Activated T-cell treated with anti-CD3 and anti-CD28 coated beads, Interleukin-2, amount 50 U/mL, for 72 hours (primary cell): ENCODE data around the gene RDH12. TPM values are rescaled to one million over a fixed set of nuclear protein-coding genes. Genes with fewer than 3 reads are reported as not detected.

Experiments
- ATAC-seq, 2 donors: fragments of 150-1000 bp; cut with Tn5 transposase; replicated peaks in 1 of 2; 2 replicates each; pipeline ENCODE4 v1.10.0; 2021; ENCODE audit warnings: moderate library complexity in 2 of 2, mild to moderate bottlenecking in 1 of 2
- DNase-seq, 2 donors: peaks; one replicate each; pipeline ENCODE4 v3.0.0; 2021 to 2022; ENCODE audit warnings: mixed read lengths in 1 of 2
- H3K27ac Mint-ChIP-seq: one replicate; pipeline ENCODE4 v1.8.0; 2022; ENCODE audit warnings: mild to moderate bottlenecking, moderate library complexity, mixed read lengths
- H3K27me3 Mint-ChIP-seq: one replicate; pipeline ENCODE4 v1.8.0; 2022; ENCODE audit warnings: low read depth, mixed read lengths
- H3K36me3 Mint-ChIP-seq, 2 donors: one replicate each; pipeline ENCODE4 v1.8.0; 2022; ENCODE audit warnings: mixed read lengths in 2 of 2, mild to moderate bottlenecking in 1 of 2; ENCODE audit not compliant: insufficient read depth in 2 of 2
- H3K4me1 Mint-ChIP-seq: one replicate; pipeline ENCODE4 v1.8.0; 2022; ENCODE audit warnings: low read depth, mixed read lengths
- H3K4me3 Mint-ChIP-seq, 2 donors: one replicate each; pipeline ENCODE4 v1.8.0; 2022; ENCODE audit warnings: mild to moderate bottlenecking in 2 of 2, mixed read lengths in 2 of 2, moderate library complexity in 2 of 2
- H3K9me3 Mint-ChIP-seq, 2 donors: one replicate each; pipeline ENCODE4 v1.8.0; 2022; ENCODE audit warnings: mixed read lengths in 2 of 2
- total RNA-seq, 2 donors: library from RNA; stranded (reverse); gene quantifications; one replicate each; pipeline ENCODE4 v1.2.3, GENCODE V29; 2022

Gene RDH12
- total RNA-seq, 2 donors from 2014 or later, result not detected

DNA sequence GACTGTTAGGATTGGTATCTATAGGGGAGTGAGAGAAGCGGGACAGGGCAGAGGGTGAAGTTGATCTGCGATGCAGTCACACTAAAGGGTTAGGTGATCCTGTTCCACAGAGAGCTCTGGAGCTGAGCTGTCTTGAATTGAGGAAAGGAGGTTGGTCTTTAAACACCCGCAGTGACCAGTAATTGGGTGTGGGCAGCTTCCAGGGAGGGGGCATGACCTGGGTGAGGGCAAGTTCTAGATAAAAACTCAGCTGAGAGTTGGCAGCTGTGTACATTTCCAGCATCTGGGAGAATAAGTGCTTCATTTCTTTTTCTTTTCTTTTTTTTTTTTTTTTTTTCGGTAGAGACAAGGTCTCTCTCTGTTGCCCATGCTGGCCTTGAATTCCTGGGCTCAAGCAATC lies 35.1 kb downstream of the RDH12 start:
- Mint-ChIP-seq H3K9me3 (no peaks in the 10 kb centered on the region), H3K4me1 (no peaks in the 10 kb centered on the region), H3K36me3 (no peaks in the 10 kb centered on the region), H3K4me3 (no peak overlapping the region), H3K27ac (no peak overlapping the region), H3K27me3 (no peaks in the 10 kb centered on the region)
- DNase-seq (no peak), ATAC-seq (no peak)

- H3K9me3 Mint-ChIP-seq, result no peaks in the 10 kb centered on the region
- H3K4me3 Mint-ChIP-seq, result no peak overlapping the region
- DNase-seq (no peak), ATAC-seq (no peak)
- no peaks in the 10 kb centered on the region for H3K4me1 Mint-ChIP-seq
- no peak overlapping the region for H3K27ac Mint-ChIP-seq
- no peaks in the 10 kb centered on the region for H3K36me3 Mint-ChIP-seq
- no peaks in the 10 kb centered on the region for H3K27me3 Mint-ChIP-seq
Measured at GRCh38 chr14:67738740-67739504, 37.2 kb downstream of the RDH12 start.

GRCh38 chr14:67744046-67744445 lies 42.4 kb downstream of the RDH12 start:
- H3K4me3 Mint-ChIP-seq, result no peak overlapping the region
- H3K27ac Mint-ChIP-seq, result no peak overlapping the region
- DNase-seq (no peak), ATAC-seq (no peak)
- no peaks in the 10 kb centered on the region for H3K9me3 Mint-ChIP-seq
- H3K36me3 Mint-ChIP-seq, result no peaks in the 10 kb centered on the region
- H3K4me1 Mint-ChIP-seq, result peaks cover 5% of the 10 kb centered on the region
- no peaks in the 10 kb centered on the region for H3K27me3 Mint-ChIP-seq

- no peaks in the 10 kb centered on the region for H3K9me3 Mint-ChIP-seq
- no peak overlapping the region for H3K27ac Mint-ChIP-seq
- H3K4me3 Mint-ChIP-seq, result no peak overlapping the region
- peaks cover 2 to 4% of the 10 kb centered on the region in 2 donors for H3K36me3 Mint-ChIP-seq
- H3K4me1 Mint-ChIP-seq, result peaks cover 5% of the 10 kb centered on the region
- peak; percentile 14 to 24 for DNase-seq
- ATAC-seq, result peak; percentile 90 to 94
- H3K27me3 Mint-ChIP-seq, result no peaks in the 10 kb centered on the region
Measured at GRCh38 chr14:67746927-67747326, 45.2 kb downstream of the RDH12 start.

DNA sequence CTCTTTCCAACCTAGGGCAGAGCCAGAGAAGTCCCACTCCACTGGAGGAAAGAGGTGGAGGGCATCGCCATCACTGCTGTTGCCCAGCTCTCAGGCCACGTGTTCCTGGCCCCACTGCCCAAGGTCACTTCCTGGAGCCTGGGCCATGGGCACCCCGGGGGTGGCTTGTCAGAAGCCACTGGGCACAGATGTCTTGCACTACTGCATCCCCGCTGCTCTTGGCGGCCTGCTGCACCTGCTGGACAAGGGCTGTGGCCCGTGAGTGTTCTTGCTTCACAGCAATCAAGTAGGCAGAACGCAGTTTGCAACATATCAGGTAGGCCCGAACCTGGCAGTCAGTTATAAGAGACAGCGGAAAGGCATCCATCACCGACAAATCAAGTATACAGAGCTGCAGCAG lies 46.6 kb downstream of the RDH12 start:
- Mint-ChIP-seq H3K27me3 (no peaks in the 10 kb centered on the region), H3K9me3 (no peaks in the 10 kb centered on the region), H3K4me1 (peaks cover 5% of the 10 kb centered on the region), H3K27ac (no peak overlapping the region), H3K4me3 (no peak overlapping the region), H3K36me3 (peaks cover 4 to 7% of the 10 kb centered on the region in 2 donors)
- ATAC-seq, result no peak
- no peak for DNase-seq

DNA sequence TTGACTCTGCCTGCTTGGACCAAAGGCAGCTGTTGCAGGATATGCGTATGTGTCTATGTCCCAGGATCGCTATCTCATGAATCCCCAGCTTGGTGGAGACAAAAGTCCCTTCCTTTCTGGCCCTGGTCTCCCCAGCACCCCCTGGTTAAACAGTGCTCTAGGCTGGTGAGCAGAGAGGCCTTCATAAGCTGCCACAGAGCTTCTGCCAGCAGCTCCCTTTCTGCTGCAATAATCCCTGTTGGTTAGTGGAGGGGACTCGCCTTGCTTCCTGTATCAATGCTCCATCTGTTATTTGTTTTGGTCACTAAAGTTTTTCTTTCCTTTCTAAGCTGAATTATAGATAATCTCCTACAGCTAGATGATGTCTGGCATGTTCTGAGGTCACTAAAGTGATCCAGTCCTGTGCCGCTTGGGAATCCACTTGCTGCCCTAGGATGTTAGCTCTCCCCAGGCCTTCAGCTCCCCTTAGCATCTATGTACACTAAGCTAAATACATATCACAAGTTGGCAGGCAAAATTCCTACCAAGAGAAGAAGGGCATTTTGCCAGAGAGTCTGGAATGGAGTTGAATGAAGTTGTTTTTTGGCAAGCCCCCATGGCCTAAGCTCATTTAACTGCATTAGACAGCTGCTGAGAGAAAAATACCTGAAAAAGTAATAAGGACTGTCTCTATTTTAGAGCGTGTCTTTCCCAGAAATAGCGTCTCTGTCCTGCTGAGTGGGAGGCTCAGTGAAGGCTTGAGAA lies 47.8 kb downstream of the RDH12 start:
- ATAC-seq (no peak), DNase-seq (no peak)
- H3K4me1 Mint-ChIP-seq, result peaks cover 5% of the 10 kb centered on the region
- H3K9me3 Mint-ChIP-seq, result no peaks in the 10 kb centered on the region
- peak overlapping the region; percentile 36 for H3K27ac Mint-ChIP-seq
- peaks cover 6 to 7% of the 10 kb centered on the region in 2 donors for H3K36me3 Mint-ChIP-seq
- H3K27me3 Mint-ChIP-seq, result no peaks in the 10 kb centered on the region
- H3K4me3 Mint-ChIP-seq, result no peak overlapping the region

DNA sequence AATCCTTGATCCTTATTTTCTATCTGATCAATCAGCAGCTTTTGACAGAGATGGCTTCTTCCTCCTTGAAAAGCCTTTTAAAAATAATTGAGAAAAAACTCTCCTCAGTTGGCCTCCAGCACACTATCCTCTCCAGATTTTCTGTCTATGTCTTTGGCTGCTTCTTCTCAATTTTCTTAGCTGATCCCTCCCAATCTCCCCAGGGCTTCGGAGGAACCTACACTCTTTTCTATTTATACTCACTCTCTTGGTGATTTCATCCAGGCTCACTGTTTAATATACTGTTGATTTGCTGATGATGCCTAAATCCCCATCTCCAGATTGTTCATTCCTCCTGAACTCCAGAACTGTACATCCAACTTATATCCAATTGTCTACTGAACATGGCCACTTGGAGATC lies 54.8 kb downstream of the RDH12 start:
- Mint-ChIP-seq H3K36me3 (peaks cover 5% of the 10 kb centered on the region in 2 donors), H3K27me3 (no peaks in the 10 kb centered on the region), H3K27ac (no peak overlapping the region), H3K9me3 (no peaks in the 10 kb centered on the region), H3K4me1 (no peaks in the 10 kb centered on the region), H3K4me3 (no peak overlapping the region)
- DNase-seq, result no peak
- no peak for ATAC-seq

DNA sequence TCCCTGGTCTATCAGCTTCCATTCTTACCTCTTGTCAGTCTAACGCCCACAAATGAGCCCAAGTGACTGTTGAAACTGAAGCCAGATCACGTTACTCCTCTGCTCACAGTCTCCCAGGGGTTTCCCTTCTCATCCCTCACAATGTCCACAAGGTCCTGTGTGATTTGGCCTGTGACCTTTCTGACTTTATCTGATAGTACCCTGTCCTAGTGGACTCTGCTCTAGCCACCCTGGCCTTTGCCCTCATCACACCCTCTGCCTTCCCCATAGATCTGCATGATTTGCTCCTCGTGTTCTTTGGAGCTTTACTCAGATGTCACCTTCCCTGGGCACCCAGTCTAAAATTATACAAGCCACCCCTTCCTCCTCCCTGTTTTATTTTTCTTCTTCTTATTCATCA lies 55.5 kb downstream of the RDH12 start:
- no peak overlapping the region for H3K27ac Mint-ChIP-seq
- no peaks in the 10 kb centered on the region for H3K4me1 Mint-ChIP-seq
- DNase-seq, result no peak
- no peaks in the 10 kb centered on the region for H3K9me3 Mint-ChIP-seq
- H3K4me3 Mint-ChIP-seq, result no peak overlapping the region
- peaks cover 2% of the 10 kb centered on the region in 2 donors for H3K36me3 Mint-ChIP-seq
- ATAC-seq, result no peak
- no peaks in the 10 kb centered on the region for H3K27me3 Mint-ChIP-seq

GRCh38 chr14:67759916-67760315 lies 58.2 kb downstream of the RDH12 start:
- DNase-seq, result no peak

GRCh38 chr14:67762051-67762450 lies 60.4 kb downstream of the RDH12 start:
- Mint-ChIP-seq H3K27ac (no peak overlapping the region), H3K36me3 (peaks cover 0 to 2% of the 10 kb centered on the region in 2 donors), H3K27me3 (no peaks in the 10 kb centered on the region), H3K9me3 (no peaks in the 10 kb centered on the region), H3K4me3 (no peak overlapping the region), H3K4me1 (no peaks in the 10 kb centered on the region)
- ATAC-seq, result no peak
- DNase-seq, result no peak

More at GRCh38 chr14:67759916-67760315, 58.2 kb downstream of the RDH12 start:
- Mint-ChIP-seq H3K27me3 (no peaks in the 10 kb centered on the region), H3K36me3 (peaks cover 0 to 2% of the 10 kb centered on the region in 2 donors), H3K9me3 (no peaks in the 10 kb centered on the region), H3K27ac (no peak overlapping the region), H3K4me1 (no peaks in the 10 kb centered on the region), H3K4me3 (no peak overlapping the region)
- ATAC-seq, result no peak

DNA sequence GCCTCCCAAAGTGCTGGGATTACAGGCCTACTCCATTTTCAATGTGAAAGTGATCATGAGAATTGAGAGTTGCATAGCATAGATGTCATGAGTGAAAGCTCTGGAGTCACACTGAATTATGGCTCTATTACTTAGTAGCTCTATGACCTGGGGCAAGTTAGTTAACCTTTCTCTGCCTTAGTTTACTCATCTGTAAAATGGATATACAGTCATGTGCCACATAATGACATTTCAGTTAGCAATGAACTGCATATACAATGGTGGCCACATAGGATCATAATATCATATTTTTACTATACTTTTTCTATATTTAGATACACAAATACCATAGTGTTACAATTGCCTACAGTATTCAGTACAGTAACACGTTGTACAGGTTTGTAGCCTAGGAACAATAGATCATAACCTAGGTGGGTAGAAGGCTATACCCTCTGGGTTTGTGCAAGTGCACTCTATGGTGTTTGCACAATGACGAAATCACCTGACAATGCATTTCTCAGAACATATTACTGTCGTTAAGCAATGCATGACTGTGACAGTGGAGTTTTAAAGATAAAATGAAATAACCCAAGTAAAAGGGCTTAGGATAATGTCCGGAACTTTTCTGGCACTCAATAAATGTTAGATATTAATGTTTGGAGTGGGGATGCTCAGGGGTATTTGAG lies 61.6 kb downstream of the RDH12 start:
- Mint-ChIP-seq H3K4me3 (no peak overlapping the region), H3K36me3 (peaks cover 2 to 3% of the 10 kb centered on the region in 2 donors), H3K27me3 (no peaks in the 10 kb centered on the region), H3K4me1 (no peaks in the 10 kb centered on the region), H3K9me3 (no peaks in the 10 kb centered on the region), H3K27ac (no peak overlapping the region)
- DNase-seq, result no peak
- ATAC-seq, result no peak

DNA sequence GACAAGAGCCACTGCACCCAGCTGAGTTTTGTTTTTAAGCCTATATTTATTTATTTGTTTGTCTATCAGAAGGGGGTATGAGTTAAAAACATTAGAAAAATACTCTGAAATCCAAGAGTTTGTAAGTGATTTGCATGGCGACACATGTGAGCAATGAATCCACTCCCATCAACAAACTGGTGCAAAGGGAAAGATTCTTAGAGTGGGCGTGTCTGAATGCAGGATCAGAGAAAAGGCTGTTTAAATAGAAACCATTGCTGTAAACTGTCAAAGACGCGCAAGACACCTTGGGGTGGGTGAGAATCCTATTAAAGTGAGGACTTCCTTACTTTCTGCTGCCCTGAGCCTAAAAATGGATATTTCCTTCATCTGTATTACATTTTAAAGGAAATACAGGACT lies 62.8 kb downstream of the RDH12 start:
- Mint-ChIP-seq H3K4me3 (no peak overlapping the region), H3K36me3 (peaks cover 2 to 3% of the 10 kb centered on the region in 2 donors), H3K9me3 (no peaks in the 10 kb centered on the region), H3K4me1 (no peaks in the 10 kb centered on the region), H3K27me3 (no peaks in the 10 kb centered on the region), H3K27ac (no peak overlapping the region)
- ATAC-seq, result no peak
- DNase-seq, result no peak

- peaks cover 2 to 3% of the 10 kb centered on the region in 2 donors for H3K36me3 Mint-ChIP-seq
- H3K4me1 Mint-ChIP-seq, result no peaks in the 10 kb centered on the region
- H3K9me3 Mint-ChIP-seq, result no peaks in the 10 kb centered on the region
- DNase-seq (no peak), ATAC-seq (no peak)
- H3K4me3 Mint-ChIP-seq, result no peak overlapping the region
- H3K27me3 Mint-ChIP-seq, result no peaks in the 10 kb centered on the region
- H3K27ac Mint-ChIP-seq, result peak overlapping the region; percentile 36
Measured at GRCh38 chr14:67765192-67765834, 63.6 kb downstream of the RDH12 start.
